ENCODE measurements around the gene ITGA2B. TPM values are rescaled to one million over a fixed set of nuclear protein-coding genes. Genes with fewer than 3 reads are reported as not detected.
A peak's percentile ranks its signal among the peaks of the same experiment; 100 is the strongest.
"Not testable (repeated sequence)": the region's sequence is repeated elsewhere in the genome, so short reads cannot be mapped to it uniquely, and the experiment has no call there.

Gene ITGA2B
- total and polyA plus RNA-seq, 8 donors, result 3.2 to 10.0 (median 8.0) TPM

DNA sequence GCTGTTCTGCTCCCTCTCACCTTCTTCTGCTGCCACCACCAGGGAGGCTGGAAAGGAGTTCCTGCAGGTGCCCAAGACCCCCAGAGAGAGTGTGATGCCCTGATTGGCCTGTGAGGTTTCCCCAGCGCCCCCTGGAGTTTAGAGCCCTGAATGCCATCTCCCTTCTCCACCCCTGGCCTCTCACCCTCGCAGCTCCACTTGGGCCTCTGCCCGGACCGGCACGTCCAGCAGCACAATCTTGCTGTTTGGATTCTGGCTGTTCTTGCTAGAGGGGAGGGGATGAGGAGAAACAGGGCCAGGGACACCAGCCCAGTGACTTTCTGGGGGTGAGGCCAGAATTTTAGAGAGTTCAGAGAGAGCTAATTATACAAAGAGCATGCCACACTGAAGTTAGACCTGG, 13.3 kb downstream of the ITGA2B start:
- H3K36me3 ChIP-seq, result no peaks in the 10 kb centered on the region
- no peaks in the 10 kb centered on the region for H3K9me3 ChIP-seq
- intact Hi-C loops (cut with DNase I), result no loop called here
- no peak overlapping the region for H3K27ac ChIP-seq
- ATAC-seq, result peak; percentile 46
- TF ChIP-seq, protein P1, sequence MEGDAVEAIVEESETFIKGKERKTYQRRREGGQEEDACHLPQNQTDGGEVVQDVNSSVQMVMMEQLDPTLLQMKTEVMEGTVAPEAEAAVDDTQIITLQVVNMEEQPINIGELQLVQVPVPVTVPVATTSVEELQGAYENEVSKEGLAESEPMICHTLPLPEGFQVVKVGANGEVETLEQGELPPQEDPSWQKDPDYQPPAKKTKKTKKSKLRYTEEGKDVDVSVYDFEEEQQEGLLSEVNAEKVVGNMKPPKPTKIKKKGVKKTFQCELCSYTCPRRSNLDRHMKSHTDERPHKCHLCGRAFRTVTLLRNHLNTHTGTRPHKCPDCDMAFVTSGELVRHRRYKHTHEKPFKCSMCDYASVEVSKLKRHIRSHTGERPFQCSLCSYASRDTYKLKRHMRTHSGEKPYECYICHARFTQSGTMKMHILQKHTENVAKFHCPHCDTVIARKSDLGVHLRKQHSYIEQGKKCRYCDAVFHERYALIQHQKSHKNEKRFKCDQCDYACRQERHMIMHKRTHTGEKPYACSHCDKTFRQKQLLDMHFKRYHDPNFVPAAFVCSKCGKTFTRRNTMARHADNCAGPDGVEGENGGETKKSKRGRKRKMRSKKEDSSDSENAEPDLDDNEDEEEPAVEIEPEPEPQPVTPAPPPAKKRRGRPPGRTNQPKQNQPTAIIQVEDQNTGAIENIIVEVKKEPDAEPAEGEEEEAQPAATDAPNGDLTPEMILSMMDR (IDR thresholded peaks at IDR 0.05), result peak in 1 of 2 donors; percentile 23
- peaks cover 0 to 6% of the 10 kb centered on the region in 2 donors for H3K4me1 ChIP-seq
- peaks cover 0 to 27% of the 10 kb centered on the region in 2 donors for H3K27me3 ChIP-seq
- DNase-seq, result peak in 2 of 4 donors; percentile 44 to 83
- H3K4me3 ChIP-seq, result no peak overlapping the region

DNA sequence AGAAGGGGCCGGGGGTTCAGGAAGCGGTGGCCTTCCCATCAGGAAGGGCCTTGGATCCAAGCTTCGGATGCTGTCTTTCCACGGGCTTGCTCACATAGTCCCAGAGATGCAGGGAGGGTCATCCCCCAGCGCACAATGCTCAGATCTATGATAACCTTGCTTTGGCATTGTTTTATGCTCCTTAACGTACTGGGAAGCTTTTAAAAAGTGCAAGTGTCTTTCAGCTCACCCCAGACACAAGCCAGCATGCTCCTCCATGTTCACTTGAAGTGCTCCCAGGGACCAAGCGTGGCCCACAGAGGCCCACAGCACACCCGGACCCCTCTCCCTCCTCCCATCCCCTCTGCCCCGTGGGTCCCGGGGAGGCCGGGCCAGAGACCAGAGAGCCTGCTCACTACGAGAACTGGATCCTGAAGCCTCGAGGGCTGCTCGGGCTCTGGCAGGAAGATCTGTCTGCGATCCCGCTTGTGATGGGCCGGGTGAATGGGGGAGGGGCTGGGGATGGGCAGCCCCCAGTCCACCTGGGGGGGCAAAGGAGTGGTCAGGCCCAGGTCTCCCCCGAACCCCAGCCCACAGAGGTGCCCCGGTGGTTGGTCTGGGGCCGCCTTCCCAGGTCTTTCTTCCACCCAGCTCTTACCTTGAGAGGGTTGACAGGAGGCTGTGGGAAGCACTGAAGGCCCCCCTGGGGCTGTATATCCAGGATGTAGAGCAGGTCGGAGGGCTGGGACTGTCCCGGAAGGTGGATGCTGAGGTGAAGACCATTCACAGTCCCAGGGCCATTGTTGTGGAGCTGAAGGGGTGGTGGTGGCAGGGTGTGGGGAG, 14.0 kb downstream of the ITGA2B start:
- no peaks in the 10 kb centered on the region for H3K36me3 ChIP-seq
- peaks cover 0 to 34% of the 10 kb centered on the region in 2 donors for H3K27me3 ChIP-seq
- peaks cover 0 to 6% of the 10 kb centered on the region in 2 donors for H3K4me1 ChIP-seq
- DNase-seq (no peak), ATAC-seq (peak; percentile 17)
- no peak overlapping the region for H3K4me3 ChIP-seq
- TF ChIP-seq, protein P1 (IDR thresholded peaks at IDR 0.05), result no peak
- intact Hi-C loops (cut with DNase I), result no loop called here
- H3K27ac ChIP-seq, result no peak overlapping the region
- H3K9me3 ChIP-seq, result no peaks in the 10 kb centered on the region

DNA sequence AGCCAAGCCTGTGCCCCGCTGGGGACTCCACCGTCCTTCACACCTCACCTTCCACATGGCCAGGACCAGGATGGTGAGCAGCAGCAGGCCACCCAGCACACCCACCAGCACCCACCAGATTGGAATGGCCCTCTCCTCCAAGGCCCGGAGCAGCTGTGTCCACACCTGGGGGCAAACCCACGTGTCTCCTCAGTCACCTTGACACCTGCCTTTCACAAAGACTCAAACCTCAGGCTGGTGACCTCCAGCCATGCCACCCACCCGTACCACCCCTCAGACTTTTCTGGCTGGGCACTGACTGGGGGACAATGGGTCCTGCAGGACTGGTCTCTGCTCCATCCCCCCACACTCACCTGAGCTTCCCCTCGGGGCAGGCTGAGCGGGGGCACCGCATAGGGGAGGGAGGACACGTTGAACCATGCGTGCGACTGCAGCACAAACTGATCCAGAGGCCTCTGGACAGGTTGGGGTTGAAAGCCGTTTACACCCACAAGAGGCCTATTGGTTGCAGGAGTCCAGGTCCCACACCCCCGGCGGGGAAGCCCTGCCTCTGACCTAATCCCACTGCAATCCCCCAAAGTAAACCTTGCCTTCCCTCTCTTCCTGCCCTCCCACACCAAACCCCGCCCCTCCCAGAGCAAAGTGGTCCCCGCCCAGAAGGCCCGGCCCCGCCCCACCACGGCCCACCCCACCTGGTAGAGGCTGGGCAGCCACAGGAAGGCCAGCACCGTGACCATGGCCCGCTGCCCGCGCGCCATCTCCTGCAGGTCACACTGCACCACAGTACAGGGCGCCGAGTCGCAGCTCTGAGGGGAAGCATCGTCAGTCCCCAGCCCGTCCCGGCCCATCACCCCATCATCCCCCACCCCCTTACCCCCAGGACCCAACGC, 14.9 kb downstream of the ITGA2B start:
- Histone ChIP-seq H3K36me3 (no peaks in the 10 kb centered on the region), H3K9me3 (no peaks in the 10 kb centered on the region), H3K27me3 (peaks cover 0 to 42% of the 10 kb centered on the region in 2 donors), H3K4me1 (peaks cover 0 to 6% of the 10 kb centered on the region in 2 donors), H3K4me3 (no peak overlapping the region), H3K27ac (no peak overlapping the region)
- ATAC-seq (peak; percentile 71), DNase-seq (peak in 2 of 4 donors; percentile 63 to 73)
- TF ChIP-seq, protein P1 (IDR thresholded peaks at IDR 0.05), result no peak
- intact Hi-C loops (cut with DNase I), result no loop called here

DNA sequence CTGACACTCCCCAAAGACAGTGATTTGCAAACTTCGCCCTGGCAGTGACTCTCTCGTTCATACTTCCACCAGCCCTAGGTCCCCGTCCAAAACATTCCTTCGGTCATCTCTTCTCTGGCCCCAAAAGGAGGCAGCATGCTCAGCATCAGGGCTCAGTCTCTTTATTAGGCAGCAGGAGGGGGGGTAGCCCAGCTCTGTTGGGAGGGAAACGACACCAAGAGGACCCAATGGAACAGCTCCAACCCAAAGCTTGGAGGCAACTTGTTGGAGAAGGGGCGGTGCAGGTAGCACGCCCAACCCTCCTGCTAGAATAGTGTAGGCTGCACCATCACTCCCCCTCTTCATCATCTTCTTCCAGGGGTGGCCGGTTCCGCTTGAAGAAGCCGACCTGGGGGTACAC, 17.4 kb downstream of the ITGA2B start:
- TF ChIP-seq, protein P1 (IDR thresholded peaks at IDR 0.05), result no peak
- DNase-seq (no peak), ATAC-seq (no peak)
- Histone ChIP-seq H3K27me3 (peaks cover 0 to 52% of the 10 kb centered on the region in 2 donors), H3K4me3 (no peak overlapping the region), H3K27ac (no peak overlapping the region), H3K4me1 (peaks cover 0 to 6% of the 10 kb centered on the region in 2 donors), H3K9me3 (no peaks in the 10 kb centered on the region), H3K36me3 (no peaks in the 10 kb centered on the region)
- intact Hi-C loops (cut with DNase I), result no loop called here

DNA sequence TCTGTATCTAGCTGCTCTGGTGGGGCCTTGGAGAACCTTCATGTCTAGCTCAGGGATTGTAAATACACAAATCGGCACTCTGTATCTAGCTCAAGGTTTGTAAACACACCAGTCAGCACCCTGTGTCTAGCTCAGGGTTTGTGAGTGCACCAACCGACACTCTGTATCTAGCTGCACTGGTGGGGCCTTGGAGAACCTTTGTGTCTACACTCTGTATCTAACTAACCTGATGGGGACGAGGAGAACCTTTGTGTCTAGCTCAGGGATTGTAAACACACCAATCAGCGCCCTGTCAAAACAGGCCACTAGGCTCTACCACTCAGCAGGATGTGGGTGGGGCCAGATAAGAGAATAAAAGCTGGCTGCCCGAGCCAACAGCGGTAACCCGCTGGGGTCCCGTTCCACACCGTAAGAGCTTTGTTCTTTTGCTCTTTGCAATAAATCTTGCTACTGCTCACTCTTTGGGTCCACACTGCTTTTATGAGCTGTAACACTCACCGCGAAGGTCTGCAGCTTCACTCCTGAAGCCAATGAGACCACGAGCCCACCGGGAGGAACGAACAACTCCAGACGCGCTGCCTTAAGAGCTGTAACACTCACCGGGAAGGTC, 19.9 kb downstream of the ITGA2B start:
- H3K27ac ChIP-seq; H3K4me3 ChIP-seq; H3K4me1 ChIP-seq; intact Hi-C loops (cut with DNase I); ATAC-seq; DNase-seq; H3K36me3 ChIP-seq; H3K9me3 ChIP-seq: not testable (repeated sequence)
- H3K27me3 ChIP-seq, result peaks cover 0 to 53% of the 10 kb centered on the region in 2 donors

DNA sequence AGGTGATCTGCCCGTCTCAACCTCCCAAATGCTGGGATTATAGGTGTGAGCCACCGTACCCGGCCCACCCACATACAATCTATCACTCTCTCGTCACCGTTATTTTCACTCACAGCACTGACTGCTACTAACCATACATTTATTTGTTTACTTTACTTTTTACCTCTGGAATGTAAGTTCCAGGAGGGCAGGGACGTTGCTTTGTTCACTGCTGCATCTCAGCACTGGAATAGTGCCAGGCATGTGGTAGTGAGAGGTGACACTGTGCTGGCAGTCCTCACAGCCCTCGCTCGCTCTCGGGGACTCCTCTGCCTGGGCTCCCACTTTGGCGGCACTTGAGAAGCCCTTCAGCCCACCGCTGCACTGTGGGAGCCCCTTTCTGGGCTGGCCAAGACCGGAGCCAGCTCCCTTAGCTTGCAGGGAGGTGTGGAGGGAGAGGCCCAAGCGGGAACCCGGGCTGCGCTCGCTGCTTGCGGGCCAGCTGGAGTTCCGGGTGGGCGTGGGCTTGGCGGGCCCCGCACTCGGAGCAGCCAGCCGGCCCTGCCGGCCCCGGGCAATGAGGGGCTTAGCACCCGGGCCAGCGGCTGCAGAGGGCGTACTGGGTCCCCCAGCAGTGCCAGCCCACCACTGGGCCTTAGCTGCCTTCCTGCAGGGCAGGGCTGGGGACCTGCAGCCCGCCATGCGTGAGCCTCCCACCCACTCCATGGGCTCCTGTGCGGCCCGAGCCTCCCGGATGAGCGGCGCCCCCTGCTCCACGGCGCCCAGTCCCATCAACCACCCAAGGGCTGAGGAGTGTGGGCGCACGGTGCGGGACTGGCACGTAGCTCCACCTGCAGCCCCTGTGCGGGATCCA, 20.8 kb downstream of the ITGA2B start:
- H3K4me1 ChIP-seq; H3K27ac ChIP-seq; intact Hi-C loops (cut with DNase I); H3K36me3 ChIP-seq; H3K4me3 ChIP-seq; ATAC-seq; H3K9me3 ChIP-seq: not testable (repeated sequence)
- DNase-seq, result peak in 1 of 4 donors; percentile 68
- peaks cover 0 to 50% of the 10 kb centered on the region in 2 donors for H3K27me3 ChIP-seq
